MM.1S (cell line): ENCODE results near the gene SPA17.

Experiments
- EZH2 ChIP-seq: fragments of 300-600 bp; sonication (generic); optimal IDR thresholded peaks from 2 replicates; pipeline ENCODE3; 2017; ENCODE audit warnings: low read depth, mild to moderate bottlenecking, antibody characterized with exemption, low read length, mixed read lengths
- TF ChIP-seq, protein P1 (sequence below): fragments of 300-600 bp; sonication (generic); IDR thresholded peaks from 2 replicates; pipeline ENCODE4 v1.5.1; 2016; ENCODE audit warnings: antibody characterized with exemption, low read length, mixed read lengths

DNA sequence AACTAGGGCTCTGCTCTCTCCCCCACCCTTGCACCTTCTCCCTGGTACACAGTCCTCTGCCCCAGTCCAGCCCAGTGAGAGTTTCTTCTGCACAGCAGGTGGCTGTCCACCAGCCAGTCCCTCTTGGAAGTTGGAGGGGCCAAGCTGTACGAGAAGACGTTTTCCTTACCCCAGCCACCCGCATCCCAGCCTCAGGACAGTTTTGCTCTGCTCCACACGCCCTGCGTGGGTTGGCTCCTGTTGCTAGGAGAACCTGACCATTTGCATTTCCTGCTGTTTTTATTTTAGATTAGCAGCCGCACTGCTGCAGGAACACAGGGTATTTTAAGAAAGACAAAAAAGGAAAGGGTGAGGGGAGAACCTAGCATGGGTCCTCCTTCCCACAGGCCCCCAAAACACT lies 48.5 kb downstream of the SPA17 start:
- no peak for TF ChIP-seq EZH2
- TF ChIP-seq, protein P1, sequence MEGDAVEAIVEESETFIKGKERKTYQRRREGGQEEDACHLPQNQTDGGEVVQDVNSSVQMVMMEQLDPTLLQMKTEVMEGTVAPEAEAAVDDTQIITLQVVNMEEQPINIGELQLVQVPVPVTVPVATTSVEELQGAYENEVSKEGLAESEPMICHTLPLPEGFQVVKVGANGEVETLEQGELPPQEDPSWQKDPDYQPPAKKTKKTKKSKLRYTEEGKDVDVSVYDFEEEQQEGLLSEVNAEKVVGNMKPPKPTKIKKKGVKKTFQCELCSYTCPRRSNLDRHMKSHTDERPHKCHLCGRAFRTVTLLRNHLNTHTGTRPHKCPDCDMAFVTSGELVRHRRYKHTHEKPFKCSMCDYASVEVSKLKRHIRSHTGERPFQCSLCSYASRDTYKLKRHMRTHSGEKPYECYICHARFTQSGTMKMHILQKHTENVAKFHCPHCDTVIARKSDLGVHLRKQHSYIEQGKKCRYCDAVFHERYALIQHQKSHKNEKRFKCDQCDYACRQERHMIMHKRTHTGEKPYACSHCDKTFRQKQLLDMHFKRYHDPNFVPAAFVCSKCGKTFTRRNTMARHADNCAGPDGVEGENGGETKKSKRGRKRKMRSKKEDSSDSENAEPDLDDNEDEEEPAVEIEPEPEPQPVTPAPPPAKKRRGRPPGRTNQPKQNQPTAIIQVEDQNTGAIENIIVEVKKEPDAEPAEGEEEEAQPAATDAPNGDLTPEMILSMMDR: no peak
